ENCODE results near the gene ARPP19.
"Not testable (repeated sequence)": the region's sequence is repeated elsewhere in the genome, so short reads cannot be mapped to it uniquely, and the experiment has no call there.

The ARPP19 gene

GRCh38 chr15:52551762-52552161, 17.1 kb downstream of the ARPP19 start:
- Histone ChIP-seq H3K27ac (replicated peaks; ENCODE audit: low read length) (no peak overlapping the region), H4K91ac (ENCODE audit: low read depth, low read length, poor library complexity) (no peak overlapping the region), H2BK12ac (ENCODE audit: low read length) (no peak overlapping the region), H3K79me1 (ENCODE audit: low read depth, low read length) (no peaks in the 10 kb centered on the region), H3K9ac (ENCODE audit: low read depth, low read length, poor library complexity) (no peak overlapping the region), H2BK5ac (ENCODE audit: low read length) (no peak overlapping the region), H3K4ac (ENCODE audit: low read length) (no peak overlapping the region), H2BK15ac (ENCODE audit: low read length) (no peak overlapping the region), H3K9me3 (replicated peaks in 1 of 2; ENCODE audit: control insufficient read depth in 2 of 2, insufficient read depth in 1 of 2, low read depth in 1 of 2, low read length in 2 of 2) (peaks cover 0 to 2% of the 10 kb centered on the region in 2 donors), H2AK5ac (ENCODE audit: low read depth, low read length) (no peak overlapping the region), H2AFZ (ENCODE audit: low read length) (no peak overlapping the region), H3K4me3 (ENCODE audit: low read length in 2 of 2) (no peak overlapping the region), H3K14ac (ENCODE audit: low read length) (no peak overlapping the region), H4K8ac (ENCODE audit: low read depth, low read length) (no peak overlapping the region), H3K4me2 (ENCODE audit: insufficient read depth, low read length, poor library complexity, severe bottlenecking) (no peak overlapping the region), H3K4me1 (ENCODE audit: control insufficient read depth in 2 of 2, insufficient read depth in 1 of 2, low read depth in 1 of 2, low read length in 2 of 2) (no peaks in the 10 kb centered on the region), H2BK120ac (ENCODE audit: low read depth, low read length) (no peak overlapping the region), H3K27me3 (ENCODE audit: control insufficient read depth in 3 of 3, insufficient read depth in 3 of 3, low read depth in 1 of 3, low read length in 3 of 3) (no peaks in the 10 kb centered on the region), H3K18ac (ENCODE audit: low read length) (no peak overlapping the region), H3K23ac (ENCODE audit: low read depth, low read length, poor library complexity) (no peak overlapping the region), H3K36me3 (replicated peaks in 1 of 2; ENCODE audit: control insufficient read depth in 2 of 2, insufficient read depth in 2 of 2, low read length in 2 of 2) (peaks cover 10 to 98% of the 10 kb centered on the region in 2 donors)
- no CpG with 5 or more reads among the region's 6 CpGs for WGBS, 2 donors (ENCODE audit: extremely low coverage in 2 of 2, insufficient read length in 2 of 2, insufficient replicate concordance in 1 of 2)
- no peak for DNase-seq (ENCODE audit: low spot score)

- H3K18ac ChIP-seq (ENCODE audit: low read length); H3K4ac ChIP-seq (ENCODE audit: low read length); H2AK5ac ChIP-seq (ENCODE audit: low read depth, low read length); H3K14ac ChIP-seq (ENCODE audit: low read length); H3K9ac ChIP-seq (ENCODE audit: low read depth, low read length, poor library complexity); DNase-seq (ENCODE audit: low spot score); H4K91ac ChIP-seq (ENCODE audit: low read depth, low read length, poor library complexity); H2BK15ac ChIP-seq (ENCODE audit: low read length); H2AFZ ChIP-seq (ENCODE audit: low read length); H3K9me3 ChIP-seq (replicated peaks in 1 of 2; ENCODE audit: control insufficient read depth in 2 of 2, insufficient read depth in 1 of 2, low read depth in 1 of 2, low read length in 2 of 2); H3K27me3 ChIP-seq (ENCODE audit: control insufficient read depth in 3 of 3, insufficient read depth in 3 of 3, low read depth in 1 of 3, low read length in 3 of 3); H2BK12ac ChIP-seq (ENCODE audit: low read length); H3K27ac ChIP-seq (replicated peaks; ENCODE audit: low read length); H3K4me3 ChIP-seq (ENCODE audit: low read length in 2 of 2); H4K8ac ChIP-seq (ENCODE audit: low read depth, low read length); H2BK120ac ChIP-seq (ENCODE audit: low read depth, low read length); H3K23ac ChIP-seq (ENCODE audit: low read depth, low read length, poor library complexity); H3K4me1 ChIP-seq (ENCODE audit: control insufficient read depth in 2 of 2, insufficient read depth in 1 of 2, low read depth in 1 of 2, low read length in 2 of 2); H3K4me2 ChIP-seq (ENCODE audit: insufficient read depth, low read length, poor library complexity, severe bottlenecking); H3K79me1 ChIP-seq (ENCODE audit: low read depth, low read length); H2BK5ac ChIP-seq (ENCODE audit: low read length): not testable (repeated sequence)
- peaks cover 13 to 98% of the 10 kb centered on the region in 2 donors for H3K36me3 ChIP-seq (replicated peaks in 1 of 2; ENCODE audit: control insufficient read depth in 2 of 2, insufficient read depth in 2 of 2, low read length in 2 of 2)
- WGBS, 2 donors (ENCODE audit: extremely low coverage in 2 of 2, insufficient read length in 2 of 2, insufficient replicate concordance in 1 of 2): no CpG with 5 or more reads among the region's 1 CpG
Measured at GRCh38 chr15:52551186-52551585, 17.6 kb downstream of the ARPP19 start.

GRCh38 chr15:52546031-52546751, 22.6 kb downstream of the ARPP19 start:
- no CpG with 5 or more reads among the region's 5 CpGs for WGBS, 2 donors (ENCODE audit: extremely low coverage in 2 of 2, insufficient read length in 2 of 2, insufficient replicate concordance in 1 of 2)
- H3K4me3 ChIP-seq (ENCODE audit: low read length in 2 of 2): no peak overlapping the region

GRCh38 chr15:52540374-52541012, 28.3 kb downstream of the ARPP19 start:
- H3K79me1 ChIP-seq (ENCODE audit: low read depth, low read length): no peaks in the 10 kb centered on the region
- H2BK120ac ChIP-seq (ENCODE audit: low read depth, low read length): no peak overlapping the region
- H4K91ac ChIP-seq (ENCODE audit: low read depth, low read length, poor library complexity): no peak overlapping the region
- no peak overlapping the region for H2AFZ ChIP-seq (ENCODE audit: low read length)
- no peak overlapping the region for H3K18ac ChIP-seq (ENCODE audit: low read length)
- H3K4me1 ChIP-seq (ENCODE audit: control insufficient read depth in 2 of 2, insufficient read depth in 1 of 2, low read depth in 1 of 2, low read length in 2 of 2): no peaks in the 10 kb centered on the region
- no peak overlapping the region for H2BK15ac ChIP-seq (ENCODE audit: low read length)
- H2BK12ac ChIP-seq (ENCODE audit: low read length): no peak overlapping the region
- no peak overlapping the region for H3K23ac ChIP-seq (ENCODE audit: low read depth, low read length, poor library complexity)
- no peak for DNase-seq (ENCODE audit: low spot score)
- no peak overlapping the region for H2AK5ac ChIP-seq (ENCODE audit: low read depth, low read length)
- H4K8ac ChIP-seq (ENCODE audit: low read depth, low read length): no peak overlapping the region
- H3K36me3 ChIP-seq (replicated peaks in 1 of 2; ENCODE audit: control insufficient read depth in 2 of 2, insufficient read depth in 2 of 2, low read length in 2 of 2): peaks cover 0 to 3% of the 10 kb centered on the region in 2 donors
- no peak overlapping the region for H3K4ac ChIP-seq (ENCODE audit: low read length)
- H3K14ac ChIP-seq (ENCODE audit: low read length): no peak overlapping the region
- H3K27ac ChIP-seq (replicated peaks; ENCODE audit: low read length): no peak overlapping the region
- peaks cover 2 to 7% of the 10 kb centered on the region in 2 donors for H3K9me3 ChIP-seq (replicated peaks in 1 of 2; ENCODE audit: control insufficient read depth in 2 of 2, insufficient read depth in 1 of 2, low read depth in 1 of 2, low read length in 2 of 2)
- no CpG with 5 or more reads among the region's 3 CpGs for WGBS, 2 donors (ENCODE audit: extremely low coverage in 2 of 2, insufficient read length in 2 of 2, insufficient replicate concordance in 1 of 2)
- H3K27me3 ChIP-seq (ENCODE audit: control insufficient read depth in 3 of 3, insufficient read depth in 3 of 3, low read depth in 1 of 3, low read length in 3 of 3): no peaks in the 10 kb centered on the region
- H3K9ac ChIP-seq (ENCODE audit: low read depth, low read length, poor library complexity): no peak overlapping the region
- no peak overlapping the region for H3K4me3 ChIP-seq (ENCODE audit: low read length in 2 of 2)
- no peak overlapping the region for H3K4me2 ChIP-seq (ENCODE audit: insufficient read depth, low read length, poor library complexity, severe bottlenecking)
- no peak overlapping the region for H2BK5ac ChIP-seq (ENCODE audit: low read length)

More at GRCh38 chr15:52546031-52546751, 22.6 kb downstream of the ARPP19 start:
- DNase-seq (ENCODE audit: low spot score): no peak
- Histone ChIP-seq H2BK12ac (ENCODE audit: low read length) (no peak overlapping the region), H3K36me3 (replicated peaks in 1 of 2; ENCODE audit: control insufficient read depth in 2 of 2, insufficient read depth in 2 of 2, low read length in 2 of 2) (peaks cover 9 to 57% of the 10 kb centered on the region in 2 donors), H3K18ac (ENCODE audit: low read length) (no peak overlapping the region), H3K27ac (replicated peaks; ENCODE audit: low read length) (no peak overlapping the region), H3K9me3 (replicated peaks in 1 of 2; ENCODE audit: control insufficient read depth in 2 of 2, insufficient read depth in 1 of 2, low read depth in 1 of 2, low read length in 2 of 2) (peaks cover 7 to 16% of the 10 kb centered on the region in 2 donors), H3K14ac (ENCODE audit: low read length) (no peak overlapping the region), H3K4me1 (ENCODE audit: control insufficient read depth in 2 of 2, insufficient read depth in 1 of 2, low read depth in 1 of 2, low read length in 2 of 2) (no peaks in the 10 kb centered on the region), H3K4me2 (ENCODE audit: insufficient read depth, low read length, poor library complexity, severe bottlenecking) (no peak overlapping the region), H2BK120ac (ENCODE audit: low read depth, low read length) (no peak overlapping the region), H2BK5ac (ENCODE audit: low read length) (no peak overlapping the region), H3K9ac (ENCODE audit: low read depth, low read length, poor library complexity) (no peak overlapping the region), H2AFZ (ENCODE audit: low read length) (no peak overlapping the region), H4K8ac (ENCODE audit: low read depth, low read length) (peak overlapping the region; percentile 85), H3K23ac (ENCODE audit: low read depth, low read length, poor library complexity) (no peak overlapping the region), H2BK15ac (ENCODE audit: low read length) (no peak overlapping the region), H3K4ac (ENCODE audit: low read length) (no peak overlapping the region), H4K91ac (ENCODE audit: low read depth, low read length, poor library complexity) (no peak overlapping the region), H2AK5ac (ENCODE audit: low read depth, low read length) (no peak overlapping the region), H3K79me1 (ENCODE audit: low read depth, low read length) (no peaks in the 10 kb centered on the region), H3K27me3 (ENCODE audit: control insufficient read depth in 3 of 3, insufficient read depth in 3 of 3, low read depth in 1 of 3, low read length in 3 of 3) (no peaks in the 10 kb centered on the region)
